GM12878 (cell line): ENCODE measurements around the gene NODAL. TPM values are rescaled to one million over a fixed set of nuclear protein-coding genes. Genes with fewer than 3 reads are reported as not detected.
A peak's percentile ranks its signal among the peaks of the same experiment; 100 is the strongest.

Source experiments
- ATAC-seq: fragments of 200-7000 bp; cut with Tn5 transposase; 3 replicates; pipeline ENCODE4 v1.9.1; 2020; ENCODE audit warnings: mild to moderate bottlenecking, moderate library complexity
- BruUV-seq: library from RNA; stranded (reverse); fragments of 400-500 nt; replicated peaks from 2 replicates; lab custom pipeline; 2021; lab: Mats Ljungman, UMichigan
- CTCF ChIA-PET: fragments of 300-600 bp; sonication (Branson Sonifier 250); formaldehyde crosslinking; extraction: SDS; loops from one replicate; lab custom pipeline; 2021; ENCODE audit warnings: inconsistent platforms; lab: Yijun Ruan, JAX
- POLR2A ChIA-PET: fragments of 350-600 bp; formaldehyde crosslinking; extraction: SDS; loops from one replicate; lab custom pipeline; 2021; ENCODE audit warnings: inconsistent platforms; lab: Charles Lee
- RAD21 ChIA-PET: fragments of 300-600 bp; sonication (Branson Sonifier 250); formaldehyde crosslinking; loops from one replicate; lab custom pipeline; 2023; ENCODE audit warnings: antibody characterized with exemption; ENCODE audit not compliant: unreplicated experiment; lab: Charles Lee
- SMC1A ChIA-PET: fragments of 300-600 bp; sonication (Branson Sonifier 250); formaldehyde crosslinking; loops from one replicate; lab custom pipeline; 2023; ENCODE audit not compliant: unreplicated experiment, uncharacterized antibody; lab: Charles Lee
- DNase-seq: peaks from one replicate; pipeline ENCODE4 v3.0.0-alpha.2; 2011; ENCODE audit warnings: low read depth, low spot score
- FAIRE-seq: peaks from 3 replicates; lab custom pipeline; 2011; peaks lifted over from hg19 to GRCh38; lab: Jason Lieb, UNC
- H2AFZ ChIP-seq: 2 replicates; pipeline ENCODE4 v1.6.0; 2011; ENCODE audit warnings: low read depth, low read length, control low read depth; ENCODE audit not compliant: control insufficient read depth
- H3K27ac ChIP-seq: 2 replicates; pipeline ENCODE4 v1.5.1; 2011; ENCODE audit warnings: control low read depth; ENCODE audit not compliant: control insufficient read depth, insufficient read depth
- H3K27me3 ChIP-seq, 2 experiments: replicated peaks in 1 of 2; 2 replicates each; pipeline versions ENCODE4 v1.6.0 to v1.6.1; 2011; ENCODE audit warnings: low read length in 1 of 2; ENCODE audit not compliant: control insufficient read depth in 2 of 2, insufficient read depth in 2 of 2
- H3K36me3 ChIP-seq, 2 experiments: 2 replicates each; pipeline ENCODE4 v1.5.1; 2011; ENCODE audit warnings: low read length in 1 of 2; ENCODE audit not compliant: control insufficient read depth in 2 of 2, insufficient read depth in 2 of 2
- H3K4me1 ChIP-seq: 2 replicates; pipeline ENCODE4 v1.6.1; 2011; ENCODE audit warnings: mild to moderate bottlenecking, low read length, moderate library complexity, mixed read lengths; ENCODE audit not compliant: control insufficient read depth, insufficient read depth
- H3K4me2 ChIP-seq: 2 replicates; pipeline ENCODE4 v1.6.0; 2011; ENCODE audit warnings: control low read depth; ENCODE audit not compliant: control insufficient read depth, insufficient read depth
- H3K4me3 ChIP-seq: fragments of 200-600 bp; sonication (generic); 2 replicates; pipeline ENCODE4 v1.5.1; 2016
- H3K79me2 ChIP-seq: 2 replicates; pipeline ENCODE4 v1.6.0; 2011; ENCODE audit warnings: low read length; ENCODE audit not compliant: control insufficient read depth, insufficient read depth
- H3K9ac ChIP-seq: 2 replicates; pipeline ENCODE4 v1.8.0; 2011; ENCODE audit warnings: low read length, control low read depth, mixed read lengths; ENCODE audit not compliant: control insufficient read depth, insufficient read depth
- H3K9me3 ChIP-seq: replicated peaks from 3 replicates; pipeline ENCODE4 v1.5.1; 2011; ENCODE audit warnings: mild to moderate bottlenecking, low read length; ENCODE audit not compliant: control insufficient read depth, insufficient read depth
- H4K20me1 ChIP-seq: 2 replicates; pipeline ENCODE4 v1.6.0; 2011; ENCODE audit not compliant: control insufficient read depth, insufficient read depth
- ASH2L ChIP-seq: fragments of 300-600, 200-600 bp; sonication (generic); IDR thresholded peaks from 2 replicates; pipeline ENCODE4 v1.6.1; 2017; ENCODE audit warnings: low read depth, mild to moderate bottlenecking, borderline replicate concordance
- ATF3 ChIP-seq: IDR thresholded peaks from 2 replicates; pipeline ENCODE4 v1.6.1; 2011; ENCODE audit warnings: low read depth, mild to moderate bottlenecking, low read length, moderate library complexity, borderline replicate concordance; ENCODE audit errors: extremely low read depth
- ATF7 ChIP-seq: fragments of 450-650 bp; IDR thresholded peaks from 2 replicates; pipeline ENCODE4 v1.6.1; 2016; ENCODE audit warnings: low read depth, mild to moderate bottlenecking
- BMI1 ChIP-seq: fragments of 450-650 bp; IDR thresholded peaks from 2 replicates; pipeline ENCODE4 v1.6.1; 2016; ENCODE audit warnings: mild to moderate bottlenecking, moderate library complexity, borderline replicate concordance
- CBFB ChIP-seq: IDR thresholded peaks from 2 replicates; pipeline ENCODE4 v1.6.1; 2016; ENCODE audit warnings: antibody characterized with exemption, low read depth
- CREB1 ChIP-seq: IDR thresholded peaks from 2 replicates; pipeline ENCODE4 v1.6.1; 2012; ENCODE audit warnings: low read depth, mild to moderate bottlenecking, inconsistent platforms
- FOXM1 ChIP-seq: IDR thresholded peaks from 2 replicates; pipeline ENCODE4 v1.6.1; 2012; ENCODE audit warnings: low read depth, mild to moderate bottlenecking, inconsistent platforms, low read length, moderate library complexity
- GABPA ChIP-seq: IDR thresholded peaks from 2 replicates; pipeline ENCODE4 v1.6.1; 2014; ENCODE audit warnings: antibody characterized with exemption, low read depth, mild to moderate bottlenecking, inconsistent platforms
- KDM1A ChIP-seq: fragments of 200-600 bp; sonication (generic); IDR thresholded peaks from 2 replicates; pipeline ENCODE4 v1.6.1; 2016; ENCODE audit warnings: borderline replicate concordance
- MYB ChIP-seq: fragments of 150-350 bp; IDR thresholded peaks from 2 replicates; pipeline ENCODE4 v1.6.1; 2014; ENCODE audit warnings: mild to moderate bottlenecking, low read depth, low read length, borderline replicate concordance
- NFIC ChIP-seq: IDR thresholded peaks from 2 replicates; pipeline ENCODE4 v1.6.1; 2012; ENCODE audit warnings: low read depth, mild to moderate bottlenecking, inconsistent platforms, low read length, moderate library complexity
- PAX5 ChIP-seq: IDR thresholded peaks from 2 replicates; pipeline ENCODE4 v1.6.1; 2011; ENCODE audit warnings: low read depth, low read length, borderline replicate concordance
- PAX8 ChIP-seq: fragments of 450-650 bp; IDR thresholded peaks from 2 replicates; pipeline ENCODE4 v1.6.1; 2017; ENCODE audit warnings: mild to moderate bottlenecking, moderate library complexity
- PKNOX1 ChIP-seq: fragments of 450-650 bp; IDR thresholded peaks from 2 replicates; pipeline ENCODE4 v1.6.1; 2016; ENCODE audit warnings: mild to moderate bottlenecking
- SIX5 ChIP-seq: IDR thresholded peaks from 2 replicates; pipeline ENCODE4 v1.6.1; 2011; ENCODE audit warnings: mild to moderate bottlenecking, low read depth, low read length, moderate library complexity; ENCODE audit not compliant: severe bottlenecking
- SP1 ChIP-seq: IDR thresholded peaks from one replicate; pipeline ENCODE4 v1.6.1; 2011; ENCODE audit warnings: low read depth, low read length
- SREBF2 ChIP-seq: IDR thresholded peaks from 2 replicates; pipeline ENCODE4 v1.6.1; 2012; ENCODE audit warnings: mild to moderate bottlenecking, low read length
- TCF3 ChIP-seq: IDR thresholded peaks from 2 replicates; pipeline ENCODE4 v1.6.1; 2012; ENCODE audit warnings: low read depth, mild to moderate bottlenecking, low read length, borderline replicate concordance; ENCODE audit not compliant: insufficient read depth
- YBX1 ChIP-seq: fragments of 450-650 bp; IDR thresholded peaks from 2 replicates; pipeline ENCODE4 v1.6.1; 2016; ENCODE audit warnings: antibody characterized with exemption
- WGBS: methylation state at CpG from one replicate; pipeline ENCODE4 v1.1.6; 2016; ENCODE audit warnings: low lambda C conversion rate; ENCODE audit not compliant: insufficient replicate concordance, insufficient coverage; ENCODE audit errors: missing lambda C conversion rate; 5-methylcytosine and 5-hydroxymethylcytosine counted together
- in situ Hi-C: fragments of 300-500 bp; cut with MboI; formaldehyde crosslinking; loops from 9 replicates; pipeline ENCODE4 v1.14.3; 2018; ENCODE audit warnings: mixed read lengths
- intact Hi-C: fragments of 100-400 bp; cut with micrococcal nuclease; formaldehyde crosslinking; loops from one replicate; pipeline ENCODE4 v1.14.2; 2022; ENCODE audit not compliant: unreplicated experiment
- polyA plus RNA-seq, 11 experiments: library from polyadenylated mRNA; depleted of rRNA in 4 of 11; unstranded in 6 of 11; stranded (reverse) in 5 of 11; fragments of >200 nt; fragmentation: Nextera tagmentation in 4 of 11; fragmentation: Illumina TruSeq in 1 of 11; extraction: Ambion mirVana in 4 of 11; extraction: Trizol in 1 of 11; gene quantifications; 1 replicate in 1 of 11; 2 replicates in 10 of 11; pipeline versions ENCODE4 v1.2.1 to v1.2.3, GENCODE V29; 2011 to 2016; ENCODE audit warnings: inconsistent platforms in 2 of 11, missing spikeins in 2 of 11, low read depth in 1 of 11
- total RNA-seq, 4 experiments: library from RNA; depleted of rRNA in 3 of 4; stranded (reverse); fragments of >200 nt in 3 of 4; fragmentation: Illumina TruSeq in 1 of 4; extraction: Trizol in 1 of 4; gene quantifications; 2 replicates each; pipeline versions ENCODE4 v1.2.1 to v1.2.3, GENCODE V29; 2013 to 2021

The NODAL gene
- total and polyA plus RNA-seq, 10 of the 15 experiments (the other 5 are each of a cell fraction or from before 2014, with no cell fraction given), result not detected

- no peak for TF ChIP-seq CREB1
- no peak for TF ChIP-seq GABPA
Measured at GRCh38 chr10:70417568-70417967, 23.9 kb downstream of the NODAL start (continued).

- H3K79me2 ChIP-seq, result peaks cover 30% of the 10 kb centered on the region
- H3K4me2 ChIP-seq, result no peak overlapping the region
- no peaks in the 10 kb centered on the region; the same call in 1 of the 2 replicates for H4K20me1 ChIP-seq
- no peak overlapping the region for H3K4me3 ChIP-seq
- no peak overlapping the region for H3K9ac ChIP-seq
- DNase-seq (no peak), FAIRE-seq (no peak)
- H3K27ac ChIP-seq, result no peak overlapping the region
- in situ Hi-C loops, result no loop called here
- peaks cover 13% of the 10 kb centered on the region for H3K4me1 ChIP-seq
- ChIA-PET RAD21 (no interaction called here), CTCF (interaction anchor here (1.2 kb wide), 1 partner anchor 101 kb away, joined by 4 read pairs; no protein-coding TSS in a partner anchor)
- no peak overlapping the region for H2AFZ ChIP-seq
- H3K9me3 ChIP-seq, result no peaks in the 10 kb centered on the region
- 90% methylated on average over 4 of the region's 4 CpGs for WGBS
- no peaks in the 10 kb centered on the region for H3K27me3 ChIP-seq
- no peak for TF ChIP-seq KDM1A
- TF ChIP-seq SREBF2, result no peak
- TF ChIP-seq SP1, result no peak
- TF ChIP-seq CBFB, result no peak
- no peak for TF ChIP-seq MYB
- TF ChIP-seq TCF3, result no peak
- TF ChIP-seq NFIC, result no peak
- TF ChIP-seq ASH2L, result no peak
- no peak for TF ChIP-seq ATF3
- no peak for TF ChIP-seq PKNOX1
- TF ChIP-seq BMI1, result no peak
- TF ChIP-seq ATF7, result no peak
- TF ChIP-seq PAX8, result peak; percentile 85; the same call in 1 of the 2 replicates
- TF ChIP-seq YBX1, result no peak
- TF ChIP-seq FOXM1, result no peak
- TF ChIP-seq PAX5, result peak; percentile 62; the same call in 1 of the 2 replicates
- TF ChIP-seq SIX5, result no peak
- TF ChIP-seq, all 136 proteins: peak for 2
- peak; percentile 39 for ATAC-seq
- SMC1A ChIA-PET, result interaction anchor here (1.0 to 2.4 kb wide), 2 partner anchors 8 to 191 kb away, joined by 3 to 11 read pairs; partner anchors contain the start of gene EIF4EBP2
- no TSS peak for BruUV-seq
- POLR2A ChIA-PET, result interaction anchor here (0.6 to 1.7 kb wide), 2 partner anchors 14 to 16 kb away, joined by 3 to 5 read pairs; no protein-coding TSS in a partner anchor
- intact Hi-C loops, result no loop called here
- H3K36me3 ChIP-seq, result no peaks in the 10 kb centered on the region
Measured at GRCh38 chr10:70412356-70412755, 29.1 kb downstream of the NODAL start.
